ACC112 (cell line): ENCODE measurements around the gene BCOR.

ENCODE experiments used
- H2AFZ ChIP-seq: fragments of 200-600 bp; sonication (generic); one replicate; pipeline ENCODE4 v1.6.0; 2017; ENCODE audit warnings: antibody characterized with exemption, low read length; ENCODE audit not compliant: unreplicated experiment
- H3K27ac ChIP-seq: fragments of 200-600 bp; sonication (generic); 2 replicates; pipeline ENCODE4 v1.5.1; 2014; ENCODE audit warnings: low read depth, mild to moderate bottlenecking, antibody characterized with exemption, low read length, moderate library complexity
- H3K27me3 ChIP-seq: fragments of 200-600 bp; sonication (generic); 2 replicates; pipeline ENCODE4 v1.6.1; 2014; ENCODE audit warnings: mild to moderate bottlenecking, antibody characterized with exemption, low read length, moderate library complexity, mixed read lengths; ENCODE audit not compliant: insufficient read depth
- H3K36me3 ChIP-seq: fragments of 200-600 bp; sonication (generic); 2 replicates; pipeline ENCODE4 v1.6.1; 2016; ENCODE audit warnings: mild to moderate bottlenecking, antibody characterized with exemption, low read length, moderate library complexity, mixed read lengths; ENCODE audit not compliant: insufficient read depth
- H3K4me1 ChIP-seq: fragments of 200-600 bp; sonication (generic); one replicate; pipeline ENCODE4 v1.6.1; 2016; ENCODE audit warnings: low read length, mixed read lengths; ENCODE audit not compliant: insufficient read depth, unreplicated experiment, control insufficient read depth
- H3K4me3 ChIP-seq: fragments of 200-600 bp; sonication (generic); 2 replicates; pipeline ENCODE4 v1.5.1; 2014; ENCODE audit warnings: mild to moderate bottlenecking, low read depth, low read length
- H3K79me2 ChIP-seq: fragments of 200-600 bp; sonication (generic); one replicate; pipeline ENCODE4 v1.6.0; 2016; ENCODE audit warnings: low read length; ENCODE audit not compliant: control insufficient read depth, unreplicated experiment, insufficient read depth

Gene BCOR

GRCh38 chrX:40096395-40097091 lies 1.2 kb downstream of the BCOR start:
- H3K27me3 ChIP-seq = no peaks in the 10 kb centered on the region
- H3K79me2 ChIP-seq = peaks cover 47% of the 10 kb centered on the region
- peaks cover 10% of the 10 kb centered on the region for H3K4me1 ChIP-seq
- H3K27ac ChIP-seq = peak overlapping the region; percentile 66; the same call in 1 of the 2 replicates
- no peak overlapping the region for H2AFZ ChIP-seq
- H3K4me3 ChIP-seq = peak overlapping the region; percentile 77
- no peaks in the 10 kb centered on the region for H3K36me3 ChIP-seq

- Histone ChIP-seq H3K36me3 (no peaks in the 10 kb centered on the region), H2AFZ (no peak overlapping the region), H3K4me1 (peaks cover 15% of the 10 kb centered on the region), H3K27ac (peak overlapping the region; percentile 66), H3K4me3 (peak overlapping the region; percentile 77), H3K27me3 (no peaks in the 10 kb centered on the region), H3K79me2 (peaks cover 53% of the 10 kb centered on the region)
Observed at GRCh38 chrX:40095583-40096394, 2.0 kb downstream of the BCOR start.

GRCh38 chrX:40094900-40095582 lies 2.7 kb downstream of the BCOR start:
- Histone ChIP-seq H3K36me3 (no peaks in the 10 kb centered on the region), H3K79me2 (peaks cover 58% of the 10 kb centered on the region), H2AFZ (no peak overlapping the region), H3K27me3 (no peaks in the 10 kb centered on the region), H3K27ac (peak overlapping the region; percentile 66), H3K4me1 (peaks cover 16% of the 10 kb centered on the region), H3K4me3 (peak overlapping the region; percentile 77)

- Histone ChIP-seq H3K4me1 (peaks cover 10% of the 10 kb centered on the region), H3K27me3 (no peaks in the 10 kb centered on the region), H3K36me3 (no peaks in the 10 kb centered on the region), H3K27ac (peak overlapping the region; percentile 66; the same call in 1 of the 2 replicates), H2AFZ (no peak overlapping the region), H3K79me2 (peaks cover 66% of the 10 kb centered on the region), H3K4me3 (peak overlapping the region; percentile 77)
Observed at GRCh38 chrX:40094041-40094899, 3.5 kb downstream of the BCOR start.

- Histone ChIP-seq H3K4me1 (peaks cover 9% of the 10 kb centered on the region), H3K79me2 (peaks cover 72% of the 10 kb centered on the region), H2AFZ (no peak overlapping the region), H3K36me3 (no peaks in the 10 kb centered on the region), H3K27me3 (no peaks in the 10 kb centered on the region), H3K4me3 (peak overlapping the region; percentile 77), H3K27ac (no peak overlapping the region)
Observed at GRCh38 chrX:40093586-40093985, 4.2 kb downstream of the BCOR start.

- Histone ChIP-seq H3K27me3 (no peaks in the 10 kb centered on the region), H3K4me3 (no peak overlapping the region), H3K4me1 (peaks cover 9% of the 10 kb centered on the region), H2AFZ (no peak overlapping the region), H3K27ac (no peak overlapping the region), H3K36me3 (no peaks in the 10 kb centered on the region), H3K79me2 (peaks cover 79% of the 10 kb centered on the region)
Observed at GRCh38 chrX:40092808-40093435, 4.8 kb downstream of the BCOR start.

- Histone ChIP-seq H3K27ac (no peak overlapping the region), H3K27me3 (no peaks in the 10 kb centered on the region), H3K36me3 (no peaks in the 10 kb centered on the region), H3K4me3 (no peak overlapping the region), H3K79me2 (peaks cover 90% of the 10 kb centered on the region), H3K4me1 (peaks cover 9% of the 10 kb centered on the region), H2AFZ (no peak overlapping the region)
Observed at GRCh38 chrX:40091691-40092421, 5.9 kb downstream of the BCOR start.

- Histone ChIP-seq H3K27me3 (no peaks in the 10 kb centered on the region), H3K27ac (no peak overlapping the region), H3K4me3 (no peak overlapping the region; the same call in 1 of the 2 replicates)
Observed at GRCh38 chrX:40090961-40091360, 6.8 kb downstream of the BCOR start.

GRCh38 chrX:40090050-40090804 lies 7.5 kb downstream of the BCOR start:
- Histone ChIP-seq H3K4me3 (peak overlapping the region; percentile 64), H3K27me3 (no peaks in the 10 kb centered on the region), H2AFZ (no peak overlapping the region), H3K4me1 (peaks cover 15% of the 10 kb centered on the region), H3K36me3 (no peaks in the 10 kb centered on the region), H3K27ac (no peak overlapping the region), H3K79me2 (peaks cover 90% of the 10 kb centered on the region)

More at GRCh38 chrX:40090961-40091360, 6.8 kb downstream of the BCOR start:
- H3K4me1 ChIP-seq = peaks cover 9% of the 10 kb centered on the region
- H3K36me3 ChIP-seq = no peaks in the 10 kb centered on the region
- no peak overlapping the region for H2AFZ ChIP-seq
- H3K79me2 ChIP-seq = peaks cover 93% of the 10 kb centered on the region
